OCI-LY1 (cell line): ENCODE measurements around the gene ENPEP.

ENCODE experiments used
- CTCF ChIP-seq: fragments of 200-600 bp; sonication (generic), shearing (Covaris generic); IDR thresholded peaks from 2 replicates; pipeline ENCODE4 v1.5.1; 2017; ENCODE audit warnings: mild to moderate bottlenecking, antibody characterized with exemption, low read length, moderate library complexity, mixed read lengths
- EZH2 ChIP-seq: fragments of 200-600 bp; sonication (generic), shearing (Covaris generic); IDR thresholded peaks from 2 replicates; pipeline ENCODE4 v1.8.0; 2017; ENCODE audit warnings: borderline replicate concordance, mixed run types, mild to moderate bottlenecking, antibody characterized with exemption, low read length, moderate library complexity, mixed read lengths

- TF ChIP-seq CTCF = no peak
- TF ChIP-seq EZH2 = no peak
Measured at GRCh38 chr4:110597582-110597981, 121.6 kb downstream of the ENPEP start.
